HG03097 (cell line): ENCODE results near the gene CCDC141.
"Not testable (repeated sequence)": the region's sequence is repeated elsewhere in the genome, so short reads cannot be mapped to it uniquely, and the experiment has no call there.

Experiments
- ATAC-seq: cut with Tn5 transposase; IDR thresholded peaks from one replicate; pipeline ENCODE4 v1.9.1; 2021; ENCODE audit not compliant: unreplicated experiment, low FRiP score

The CCDC141 gene

GRCh38 chr2:179049546-179050311 lies at the start of gene CCDC141:
Gene CCDC141 (minus strand): TSS chr2:179050137. CDS start chr2:179049941, 196 bp downstream.
- ATAC-seq: peak; percentile 56

- ATAC-seq: no peak
These were observed 48.2 kb upstream of the CCDC141 start for GRCh38 chr2:179098080-179098689.

- ATAC-seq: no peak
These were observed 47.2 kb upstream of the CCDC141 start for GRCh38 chr2:179097131-179097530.

- peak; percentile 98 for ATAC-seq
These were observed 46.2 kb upstream of the CCDC141 start for GRCh38 chr2:179096090-179096489.

- ATAC-seq: not testable (repeated sequence)
These were observed 43.0 kb upstream of the CCDC141 start for GRCh38 chr2:179092912-179093311.

- ATAC-seq: no peak
These were observed 32.8 kb upstream of the CCDC141 start for GRCh38 chr2:179082697-179083096.

GRCh38 chr2:179081954-179082353 lies 32.0 kb upstream of the CCDC141 start:
- ATAC-seq: no peak

GRCh38 chr2:179072527-179072926 lies 22.6 kb upstream of the CCDC141 start:
- ATAC-seq: no peak

GRCh38 chr2:179071810-179072355 lies 21.9 kb upstream of the CCDC141 start:
- ATAC-seq: no peak

- no peak for ATAC-seq
These were observed 21.0 kb upstream of the CCDC141 start for GRCh38 chr2:179070895-179071294.

GRCh38 chr2:179069685-179070084 lies 19.7 kb upstream of the CCDC141 start:
- ATAC-seq: no peak

GRCh38 chr2:179068991-179069643 lies 19.2 kb upstream of the CCDC141 start:
- ATAC-seq: no peak

- peak; percentile 61 for ATAC-seq
These were observed 9.2 kb upstream of the CCDC141 start for GRCh38 chr2:179059026-179059700.

- ATAC-seq: no peak
These were observed 7.8 kb upstream of the CCDC141 start for GRCh38 chr2:179057737-179058136.

- not testable (repeated sequence) for ATAC-seq
These were observed 3.6 kb upstream of the CCDC141 start for GRCh38 chr2:179053568-179053967.

- ATAC-seq: no peak
These were observed 1.3 kb upstream of the CCDC141 start for GRCh38 chr2:179051250-179051649.

- ATAC-seq: no peak
These were observed 818 bp upstream of the CCDC141 start for GRCh38 chr2:179050755-179051154.

GRCh38 chr2:179049203-179049545 lies 763 bp downstream of the CCDC141 start:
- ATAC-seq: peak; percentile 42

GRCh38 chr2:179048099-179048498 lies 1.8 kb downstream of the CCDC141 start:
- ATAC-seq: no peak

GRCh38 chr2:179045602-179046001 lies 4.3 kb downstream of the CCDC141 start:
- ATAC-seq: not testable (repeated sequence)

GRCh38 chr2:179044500-179044899 lies 5.4 kb downstream of the CCDC141 start:
- no peak for ATAC-seq
